GM21526 (cell line): ENCODE results near the gene MYO15B.

ENCODE experiments used
- ATAC-seq: cut with Tn5 transposase; IDR thresholded peaks from one replicate; pipeline ENCODE4 v1.9.1; 2021; ENCODE audit warnings: moderate library complexity; ENCODE audit not compliant: unreplicated experiment, low FRiP score

Gene MYO15B

DNA sequence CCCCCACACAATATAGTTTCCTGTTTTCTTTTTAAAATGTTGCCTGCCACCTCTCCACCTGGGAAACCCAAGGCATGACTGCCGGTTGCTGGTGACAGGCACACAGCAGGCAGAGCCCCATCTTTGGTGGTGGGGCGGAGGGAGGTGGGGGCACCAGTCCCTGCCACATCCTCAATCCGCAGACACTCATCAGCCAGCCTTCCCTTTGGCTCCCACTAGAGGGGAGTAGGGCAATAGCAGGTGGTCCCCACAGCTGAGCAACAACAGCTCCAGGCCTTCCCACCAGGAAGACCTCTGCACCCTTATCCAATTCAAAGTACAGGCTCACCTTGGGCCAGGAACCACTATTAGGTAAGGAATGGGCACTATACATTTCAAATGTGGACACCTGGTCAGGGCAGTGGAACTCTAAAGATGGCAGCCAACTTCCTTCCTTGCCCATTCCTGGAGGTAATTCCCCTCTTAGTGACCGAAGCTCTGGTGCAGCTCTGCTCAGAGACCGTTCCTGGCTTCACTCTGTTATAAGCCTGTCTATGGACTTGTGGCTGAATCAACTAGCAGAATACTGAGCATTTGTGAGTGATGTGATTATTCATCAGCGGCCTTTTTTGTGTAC, 65.4 kb downstream of the MYO15B start:
- ATAC-seq, result no peak

- ATAC-seq, result no peak
These were observed 66.6 kb downstream of the MYO15B start for GRCh38 chr17:75654176-75654575.

GRCh38 chr17:75658237-75658636, 70.6 kb downstream of the MYO15B start:
- no peak for ATAC-seq

GRCh38 chr17:75661531-75661930, 73.9 kb downstream of the MYO15B start:
- no peak for ATAC-seq

GRCh38 chr17:75662511-75662910, 74.9 kb downstream of the MYO15B start:
- no peak for ATAC-seq

GRCh38 chr17:75664099-75664549, 76.5 kb downstream of the MYO15B start:
- peak; percentile 65 for ATAC-seq

DNA sequence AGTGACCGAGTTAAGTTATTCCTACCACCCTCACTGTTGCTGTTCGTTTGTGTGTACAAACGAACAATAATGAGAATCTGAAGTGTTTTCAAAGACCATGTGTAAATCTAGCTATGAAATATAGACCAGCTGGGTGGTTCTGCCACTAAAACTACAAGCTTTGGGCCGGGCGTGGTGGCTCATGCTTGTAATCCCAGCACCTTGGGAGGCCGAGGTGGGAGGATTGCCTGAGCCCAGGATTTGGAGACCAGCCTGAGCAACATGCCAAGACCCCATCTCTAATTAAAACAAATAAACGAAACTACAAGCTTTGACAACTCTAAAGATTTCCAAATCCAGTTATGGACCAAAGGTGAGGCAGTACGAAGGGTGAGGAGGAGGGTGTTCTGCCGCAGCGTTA, 78.4 kb downstream of the MYO15B start:
- ATAC-seq, result no peak

GRCh38 chr17:75666959-75667790, 79.6 kb downstream of the MYO15B start, which contains the start of the genes RECQL5 and SAP30BP:
Gene RECQL5 (minus strand): TSS chr17:75667154. CDS start chr17:75666557, 597 bp downstream.
Gene SAP30BP (plus strand): TSS chr17:75667338. CDS start chr17:75667373, 35 bp downstream.
- ATAC-seq, result peak; percentile 55

DNA sequence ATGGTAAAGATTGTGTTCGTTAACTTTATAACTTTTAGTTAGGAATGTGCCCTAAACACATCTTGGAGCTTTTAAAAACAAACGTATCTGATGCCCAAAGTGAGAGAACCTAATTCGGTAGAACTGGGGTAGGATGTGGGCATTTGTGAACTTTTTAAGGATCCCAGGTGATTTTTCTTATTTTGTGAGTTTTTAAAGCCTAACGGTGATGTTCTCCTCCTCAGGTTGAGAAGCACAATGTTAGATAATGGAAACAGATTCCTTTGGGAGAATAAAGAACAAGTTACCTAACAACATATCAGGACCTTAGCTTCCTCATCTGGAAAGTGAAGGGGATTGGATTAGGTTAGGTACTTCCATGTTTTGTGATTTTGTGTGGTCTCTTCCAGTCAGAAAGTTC, 80.2 kb downstream of the MYO15B start:
- no peak for ATAC-seq

DNA sequence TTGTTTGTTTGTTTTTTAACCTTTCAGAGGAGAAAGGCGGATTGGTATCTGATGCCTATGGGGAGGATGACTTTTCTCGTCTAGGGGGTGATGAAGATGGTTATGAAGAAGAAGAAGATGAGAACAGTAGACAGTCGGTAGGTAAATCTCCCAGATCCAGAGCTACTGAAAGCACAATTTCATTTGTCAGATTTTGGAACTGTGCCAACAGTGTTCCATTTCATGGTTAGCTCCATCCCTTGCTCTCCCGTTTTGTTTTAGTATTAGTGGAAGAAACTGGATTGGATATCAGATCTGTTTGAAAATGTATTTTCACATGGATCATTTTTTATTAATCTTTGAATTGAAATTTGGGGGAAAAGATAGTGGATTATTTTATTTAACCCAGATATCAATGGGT, 80.9 kb downstream of the MYO15B start:
- no peak for ATAC-seq

GRCh38 chr17:75670868-75671267, 83.3 kb downstream of the MYO15B start:
- no peak for ATAC-seq

DNA sequence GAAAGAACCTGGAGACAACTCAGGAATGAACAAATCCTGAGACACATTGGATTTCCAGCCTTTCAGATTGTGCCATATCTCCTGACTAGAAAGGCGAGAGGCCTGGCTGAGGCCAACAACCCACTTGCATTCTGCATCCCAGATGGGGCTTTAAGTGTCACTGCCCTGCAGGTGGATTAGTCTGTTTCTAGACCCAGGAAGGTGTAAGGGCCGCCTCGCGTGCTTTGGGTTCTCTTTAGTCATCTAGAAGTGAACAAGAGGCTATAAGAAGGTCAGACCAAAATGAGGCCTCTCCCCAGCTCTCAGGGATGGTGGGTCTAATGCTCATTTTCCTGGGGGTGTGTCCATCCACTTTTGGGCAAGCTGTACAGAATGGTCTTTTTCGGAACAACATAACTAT, 84.4 kb downstream of the MYO15B start:
- no peak for ATAC-seq

GRCh38 chr17:75673487-75673886, 85.9 kb downstream of the MYO15B start:
- ATAC-seq, result no peak
